HAP-1 (cell line): ENCODE measurements around the gene SLC6A17.

Experiments used
- DNase-seq, 2 experiments: peaks; one replicate each; pipeline ENCODE4 v3.0.0-alpha.2; 2016 to 2020; ENCODE audit warnings: low spot score in 2 of 2
- H3K27me3 ChIP-seq: fragments of 250-450 bp; sonication (Bioruptor Pico); 2 replicates; pipeline ENCODE4 v1.5.1; 2020; ENCODE audit warnings: low read depth, mild to moderate bottlenecking, moderate library complexity
- H3K36me3 ChIP-seq: fragments of 250-450 bp; sonication (Bioruptor Pico); replicated peaks from 2 replicates; pipeline ENCODE4 v1.5.1; 2020; ENCODE audit warnings: mild to moderate bottlenecking
- H3K4me1 ChIP-seq: fragments of 250-450 bp; sonication (Bioruptor Pico); 2 replicates; pipeline ENCODE4 v1.5.1; 2020; ENCODE audit warnings: mild to moderate bottlenecking
- H3K4me3 ChIP-seq: fragments of 250-450 bp; sonication (Bioruptor Pico); 2 replicates; pipeline ENCODE4 v1.5.1; 2020; ENCODE audit warnings: mild to moderate bottlenecking, moderate library complexity
- H3K9me3 ChIP-seq: fragments of 250-450 bp; sonication (Bioruptor Pico); 2 replicates; pipeline ENCODE4 v1.5.1; 2020; ENCODE audit warnings: mild to moderate bottlenecking, moderate library complexity
- in situ Hi-C: fragments of 300-500 bp; cut with MboI; formaldehyde crosslinking; loops from 3 replicates; pipeline ENCODE4 v1.14.3; 2020; ENCODE audit warnings: low sequenced_read_pairs, inconsistent platforms, mixed read lengths

SLC6A17 gene

GRCh38 chr1:110192541-110192940 lies 42.2 kb downstream of the SLC6A17 start:
- Histone ChIP-seq H3K27me3 (no peaks in the 10 kb centered on the region), H3K4me1 (peaks cover 7% of the 10 kb centered on the region), H3K9me3 (no peaks in the 10 kb centered on the region), H3K36me3 (no peaks in the 10 kb centered on the region), H3K4me3 (no peak overlapping the region)
- DNase-seq, result no peak
- in situ Hi-C loops, result no loop called here

GRCh38 chr1:110195196-110195595 lies 44.9 kb downstream of the SLC6A17 start:
- no peak for DNase-seq

GRCh38 chr1:110196917-110197765 lies 46.8 kb downstream of the SLC6A17 start:
- no peak overlapping the region for H3K4me3 ChIP-seq

More at GRCh38 chr1:110195196-110195595, 44.9 kb downstream of the SLC6A17 start:
- H3K9me3 ChIP-seq, result no peaks in the 10 kb centered on the region
- no peaks in the 10 kb centered on the region for H3K27me3 ChIP-seq
- H3K36me3 ChIP-seq, result no peaks in the 10 kb centered on the region
- in situ Hi-C loops, result no loop called here
- H3K4me3 ChIP-seq, result no peak overlapping the region
- no peaks in the 10 kb centered on the region for H3K4me1 ChIP-seq

GRCh38 chr1:110197905-110198629 lies 47.8 kb downstream of the SLC6A17 start:
- DNase-seq, result no peak
- no peak overlapping the region for H3K4me3 ChIP-seq
- in situ Hi-C loops, result no loop called here
- H3K36me3 ChIP-seq, result no peaks in the 10 kb centered on the region
- H3K4me1 ChIP-seq, result no peaks in the 10 kb centered on the region
- H3K27me3 ChIP-seq, result no peaks in the 10 kb centered on the region
- no peaks in the 10 kb centered on the region for H3K9me3 ChIP-seq

More at GRCh38 chr1:110196917-110197765, 46.8 kb downstream of the SLC6A17 start:
- H3K36me3 ChIP-seq, result no peaks in the 10 kb centered on the region
- no peaks in the 10 kb centered on the region for H3K4me1 ChIP-seq
- H3K27me3 ChIP-seq, result no peaks in the 10 kb centered on the region
- DNase-seq, result peak; percentile 57 to 68
- in situ Hi-C loops, result no loop called here
- H3K9me3 ChIP-seq, result no peaks in the 10 kb centered on the region

GRCh38 chr1:110198746-110199145 lies 48.5 kb downstream of the SLC6A17 start:
- Histone ChIP-seq H3K4me3 (no peak overlapping the region), H3K4me1 (no peaks in the 10 kb centered on the region), H3K9me3 (no peaks in the 10 kb centered on the region), H3K27me3 (no peaks in the 10 kb centered on the region), H3K36me3 (no peaks in the 10 kb centered on the region)
- no peak for DNase-seq
- in situ Hi-C loops, result no loop called here

GRCh38 chr1:110200190-110200589 lies 49.9 kb downstream of the SLC6A17 start:
- no peak for DNase-seq
- in situ Hi-C loops, result loop anchor here (5.0 kb wide), 3 partner anchors 107 to 297 kb away; no protein-coding TSS in a partner anchor
- Histone ChIP-seq H3K4me1 (no peaks in the 10 kb centered on the region), H3K36me3 (no peaks in the 10 kb centered on the region), H3K9me3 (no peaks in the 10 kb centered on the region), H3K4me3 (no peak overlapping the region), H3K27me3 (no peaks in the 10 kb centered on the region)

GRCh38 chr1:110200666-110201065 lies 50.4 kb downstream of the SLC6A17 start:
- H3K4me3 ChIP-seq, result no peak overlapping the region
- in situ Hi-C loops, result loop anchor here (5.0 kb wide), 3 partner anchors 107 to 297 kb away; no protein-coding TSS in a partner anchor

GRCh38 chr1:110201157-110201825 lies 51.0 kb downstream of the SLC6A17 start:
- no peak overlapping the region for H3K4me3 ChIP-seq
- in situ Hi-C loops, result loop anchor here (5.0 kb wide), 3 partner anchors 106 to 296 kb away; no protein-coding TSS in a partner anchor
- H3K4me1 ChIP-seq, result no peaks in the 10 kb centered on the region
- H3K27me3 ChIP-seq, result no peaks in the 10 kb centered on the region
- H3K36me3 ChIP-seq, result no peaks in the 10 kb centered on the region
- H3K9me3 ChIP-seq, result no peaks in the 10 kb centered on the region
- DNase-seq, result no peak

More at GRCh38 chr1:110200666-110201065, 50.4 kb downstream of the SLC6A17 start:
- Histone ChIP-seq H3K36me3 (no peaks in the 10 kb centered on the region), H3K9me3 (no peaks in the 10 kb centered on the region), H3K27me3 (no peaks in the 10 kb centered on the region), H3K4me1 (no peaks in the 10 kb centered on the region)
- DNase-seq, result no peak

- in situ Hi-C loops, result loop anchor here (5.0 kb wide), 3 partner anchors 104 to 294 kb away; no protein-coding TSS in a partner anchor
- no peak overlapping the region for H3K4me3 ChIP-seq
- no peaks in the 10 kb centered on the region for H3K27me3 ChIP-seq
- no peaks in the 10 kb centered on the region for H3K36me3 ChIP-seq
- no peaks in the 10 kb centered on the region for H3K4me1 ChIP-seq
- no peaks in the 10 kb centered on the region for H3K9me3 ChIP-seq
- peak; percentile 50 to 80 for DNase-seq
Observed at GRCh38 chr1:110203021-110203661, 52.8 kb downstream of the SLC6A17 start.

GRCh38 chr1:110205156-110205555 lies 54.9 kb downstream of the SLC6A17 start:
- no peaks in the 10 kb centered on the region for H3K27me3 ChIP-seq
- peaks cover 4% of the 10 kb centered on the region; the same call in 1 of the 2 replicates for H3K4me1 ChIP-seq
- in situ Hi-C loops, result no loop called here
- H3K4me3 ChIP-seq, result no peak overlapping the region
- H3K9me3 ChIP-seq, result no peaks in the 10 kb centered on the region
- no peak for DNase-seq
- H3K36me3 ChIP-seq, result no peaks in the 10 kb centered on the region

GRCh38 chr1:110205591-110206155 lies 55.4 kb downstream of the SLC6A17 start:
- no peak overlapping the region for H3K4me3 ChIP-seq
- H3K9me3 ChIP-seq, result no peaks in the 10 kb centered on the region
- peaks cover 4% of the 10 kb centered on the region; the same call in 1 of the 2 replicates for H3K4me1 ChIP-seq
- no peaks in the 10 kb centered on the region for H3K27me3 ChIP-seq
- no peaks in the 10 kb centered on the region for H3K36me3 ChIP-seq
- DNase-seq, result no peak
- in situ Hi-C loops, result no loop called here

GRCh38 chr1:110206261-110206920 lies 56.1 kb downstream of the SLC6A17 start:
- Histone ChIP-seq H3K4me1 (peaks cover 7% of the 10 kb centered on the region), H3K27me3 (no peaks in the 10 kb centered on the region), H3K4me3 (no peak overlapping the region), H3K9me3 (no peaks in the 10 kb centered on the region), H3K36me3 (no peaks in the 10 kb centered on the region)
- DNase-seq, result no peak
- in situ Hi-C loops, result no loop called here
